HFF-Myc (cell line): ENCODE results near the gene BABAM2.
"Not testable (repeated sequence)": the region's sequence is repeated elsewhere in the genome, so short reads cannot be mapped to it uniquely, and the experiment has no call there.

ENCODE experiments used
- DNase-seq: peaks from one replicate; pipeline ENCODE4 v3.0.0-alpha.2; 2011; ENCODE audit warnings: low read depth; ENCODE audit errors: extremely low read depth
- H3K4me3 ChIP-seq: replicated peaks from 2 replicates; pipeline ENCODE4 v1.5.1; 2011; ENCODE audit warnings: low read depth, mild to moderate bottlenecking, control low read depth, low read length
- CTCF ChIP-seq: IDR thresholded peaks from 2 replicates; pipeline ENCODE4 v1.5.1; 2012; ENCODE audit warnings: mild to moderate bottlenecking, low read depth, low read length, control low read depth; ENCODE audit errors: missing control alignments

Gene BABAM2

GRCh38 chr2:28368357-28368798 lies 477.8 kb downstream of the BABAM2 start:
- no peak for TF ChIP-seq CTCF
- DNase-seq, result no peak

GRCh38 chr2:28369358-28369757 lies 478.8 kb downstream of the BABAM2 start:
- no peak overlapping the region for H3K4me3 ChIP-seq
- TF ChIP-seq CTCF, result no peak
- DNase-seq, result no peak

More at GRCh38 chr2:28368357-28368798, 477.8 kb downstream of the BABAM2 start:
- no peak overlapping the region for H3K4me3 ChIP-seq

- no peak for TF ChIP-seq CTCF
- no peak overlapping the region for H3K4me3 ChIP-seq
- DNase-seq, result no peak
These were observed 479.8 kb downstream of the BABAM2 start for GRCh38 chr2:28370354-28370753.

GRCh38 chr2:28371728-28372127 lies 481.2 kb downstream of the BABAM2 start:
- not testable (repeated sequence) for H3K4me3 ChIP-seq, DNase-seq

- TF ChIP-seq CTCF, result no peak
- DNase-seq, result no peak
- no peak overlapping the region for H3K4me3 ChIP-seq
These were observed 483.3 kb downstream of the BABAM2 start for GRCh38 chr2:28373854-28374253.

- no peak for TF ChIP-seq CTCF
- no peak for DNase-seq
- H3K4me3 ChIP-seq, result no peak overlapping the region
These were observed 483.8 kb downstream of the BABAM2 start for GRCh38 chr2:28374331-28374730.

GRCh38 chr2:28375236-28375635 lies 484.7 kb downstream of the BABAM2 start:
- DNase-seq, result no peak
- TF ChIP-seq CTCF, result no peak

More at GRCh38 chr2:28375236-28375635, 484.7 kb downstream of the BABAM2 start:
- H3K4me3 ChIP-seq, result no peak overlapping the region
